SU-DHL-6 (cell line): ENCODE measurements around the gene RHOT1.
"Not testable (repeated sequence)": the region's sequence is repeated elsewhere in the genome, so short reads cannot be mapped to it uniquely, and the experiment has no call there.

Experiments
- CTCF ChIP-seq: fragments of 200-600 bp; sonication (generic); IDR thresholded peaks from one replicate; pipeline ENCODE4 v1.5.1; 2017; ENCODE audit warnings: antibody characterized with exemption, mild to moderate bottlenecking, low read length, moderate library complexity; ENCODE audit not compliant: insufficient read depth, poor library complexity, severe bottlenecking
- EZH2phosphoT487 ChIP-seq: fragments of 200-600 bp; sonication (generic), shearing (Covaris generic); conservative IDR thresholded peaks from 2 replicates; pipeline ENCODE4 v1.6.1; 2018; ENCODE audit warnings: mild to moderate bottlenecking, antibody characterized with exemption, low read length, moderate library complexity, mixed read lengths

GRCh38 chr17:32107194-32107593 is 35.1 kb upstream of the RHOT1 start:
- not testable (repeated sequence) for TF ChIP-seq CTCF, EZH2phosphoT487
